PC-9 (cell line): ENCODE data around the gene PLTP.

ENCODE experiments used
- EZH2 ChIP-seq: fragments of 200-600 bp; sonication (generic); IDR thresholded peaks from 2 replicates; pipeline ENCODE4 v1.8.0; 2017; ENCODE audit warnings: antibody characterized with exemption, low read depth
- TF ChIP-seq, protein P1 (sequence below): fragments of 200-600 bp; sonication (generic); conservative IDR thresholded peaks from 2 replicates; pipeline ENCODE4 v1.6.1; 2017; ENCODE audit warnings: mixed run types, antibody characterized with exemption, mild to moderate bottlenecking, moderate library complexity

DNA sequence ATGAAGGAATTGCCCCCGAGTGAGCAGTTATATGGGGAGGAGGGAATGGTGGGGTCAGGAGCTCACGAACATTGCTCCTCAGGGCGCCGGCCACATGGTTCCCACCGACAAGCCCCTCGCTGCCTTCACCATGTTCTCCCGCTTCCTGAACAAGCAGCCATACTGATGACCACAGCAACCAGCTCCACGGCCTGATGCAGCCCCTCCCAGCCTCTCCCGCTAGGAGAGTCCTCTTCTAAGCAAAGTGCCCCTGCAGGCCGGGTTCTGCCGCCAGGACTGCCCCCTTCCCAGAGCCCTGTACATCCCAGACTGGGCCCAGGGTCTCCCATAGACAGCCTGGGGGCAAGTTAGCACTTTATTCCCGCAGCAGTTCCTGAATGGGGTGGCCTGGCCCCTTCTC is 13.7 kb downstream of the PLTP start:
- TF ChIP-seq, protein P1, sequence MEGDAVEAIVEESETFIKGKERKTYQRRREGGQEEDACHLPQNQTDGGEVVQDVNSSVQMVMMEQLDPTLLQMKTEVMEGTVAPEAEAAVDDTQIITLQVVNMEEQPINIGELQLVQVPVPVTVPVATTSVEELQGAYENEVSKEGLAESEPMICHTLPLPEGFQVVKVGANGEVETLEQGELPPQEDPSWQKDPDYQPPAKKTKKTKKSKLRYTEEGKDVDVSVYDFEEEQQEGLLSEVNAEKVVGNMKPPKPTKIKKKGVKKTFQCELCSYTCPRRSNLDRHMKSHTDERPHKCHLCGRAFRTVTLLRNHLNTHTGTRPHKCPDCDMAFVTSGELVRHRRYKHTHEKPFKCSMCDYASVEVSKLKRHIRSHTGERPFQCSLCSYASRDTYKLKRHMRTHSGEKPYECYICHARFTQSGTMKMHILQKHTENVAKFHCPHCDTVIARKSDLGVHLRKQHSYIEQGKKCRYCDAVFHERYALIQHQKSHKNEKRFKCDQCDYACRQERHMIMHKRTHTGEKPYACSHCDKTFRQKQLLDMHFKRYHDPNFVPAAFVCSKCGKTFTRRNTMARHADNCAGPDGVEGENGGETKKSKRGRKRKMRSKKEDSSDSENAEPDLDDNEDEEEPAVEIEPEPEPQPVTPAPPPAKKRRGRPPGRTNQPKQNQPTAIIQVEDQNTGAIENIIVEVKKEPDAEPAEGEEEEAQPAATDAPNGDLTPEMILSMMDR, result no peak
- TF ChIP-seq EZH2, result no peak
